ENCODE measurements around the gene TMEM234.

Gene TMEM234

DNA sequence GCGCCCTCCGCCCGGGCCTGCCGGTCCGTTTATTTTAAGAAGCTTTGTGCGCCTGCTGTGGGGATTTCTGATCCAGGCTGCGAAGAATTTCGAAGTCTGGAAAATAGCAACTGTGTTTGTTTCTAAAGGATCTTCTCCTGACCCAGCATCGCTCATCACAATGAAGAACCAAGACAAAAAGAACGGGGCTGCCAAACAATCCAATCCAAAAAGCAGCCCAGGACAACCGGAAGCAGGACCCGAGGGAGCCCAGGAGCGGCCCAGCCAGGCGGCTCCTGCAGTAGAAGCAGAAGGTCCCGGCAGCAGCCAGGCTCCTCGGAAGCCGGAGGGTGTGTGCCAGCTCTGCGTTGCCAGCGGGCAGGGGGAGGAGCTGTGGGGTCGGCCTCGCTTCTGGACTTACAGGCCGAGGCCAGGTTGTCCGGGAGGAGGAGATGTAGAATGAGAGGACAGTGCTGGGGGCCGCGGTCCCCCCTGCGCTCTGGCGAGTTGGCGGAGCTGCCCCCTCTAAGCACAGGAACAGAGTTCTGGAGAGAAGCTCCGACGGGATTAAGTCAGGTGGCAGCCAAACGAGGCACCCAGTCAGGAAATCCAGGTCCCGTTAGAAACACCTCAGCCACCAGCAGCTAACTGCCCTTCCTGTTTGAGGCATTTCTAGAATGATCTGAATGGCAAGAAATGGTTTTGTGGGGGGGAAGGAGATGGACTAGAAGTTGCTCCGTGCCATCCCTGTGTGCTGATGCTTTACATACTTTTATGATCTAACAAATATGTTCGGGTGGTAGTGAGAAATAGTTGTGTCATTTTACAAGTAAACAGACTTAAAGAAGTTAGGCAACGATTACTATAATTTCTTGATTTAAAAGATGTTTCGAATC is 41.7 kb downstream of the TMEM234 start:
- FAIRE-seq (peak; percentile 21), DNase-seq (ENCODE audit: insufficient read length, low spot score) (peak; percentile 37)

DNA sequence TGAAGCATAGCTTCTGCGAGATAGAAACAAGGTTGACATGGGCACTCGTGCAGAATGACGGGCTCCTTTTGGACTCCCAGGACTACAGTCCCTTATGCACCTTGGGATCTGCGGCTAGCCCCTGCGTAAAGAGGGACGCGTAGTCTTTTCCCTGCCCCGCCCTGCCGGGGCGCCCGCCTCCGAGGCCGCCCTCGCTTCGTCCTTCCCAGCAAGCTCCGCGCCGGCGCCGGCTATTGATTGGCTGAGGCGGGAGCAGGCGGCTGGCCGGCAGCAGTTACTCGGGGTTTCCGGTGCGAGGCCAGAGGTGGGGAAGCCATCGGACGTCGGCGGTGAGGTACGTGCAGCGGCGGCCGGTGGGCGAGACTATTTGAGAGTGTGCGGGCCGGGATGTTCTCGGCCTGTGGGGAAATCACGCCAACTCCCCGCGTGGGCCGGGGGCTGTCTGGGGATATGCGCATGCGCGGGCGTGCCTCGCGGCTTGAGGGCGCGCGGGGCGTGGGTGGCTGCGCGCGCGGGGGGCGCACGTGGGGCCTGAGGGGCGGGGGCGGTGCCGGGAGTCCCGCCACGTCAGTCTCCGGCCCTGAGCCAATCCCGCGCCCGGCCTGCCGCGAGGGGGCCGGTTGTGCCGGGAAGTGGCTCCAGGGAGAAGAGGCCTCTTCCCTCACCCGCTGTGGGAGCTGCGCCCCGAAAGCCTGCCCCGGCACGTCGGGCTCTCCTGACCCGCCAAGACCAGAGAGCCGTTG is 42.5 kb downstream of the TMEM234 start, which contains the start of gene TXLNA:
Gene TXLNA (plus strand): TSS at position 233 of the 743 bp plus-strand sequence. CDS start 671 bp downstream, outside the sequence.
- FAIRE-seq (peak; percentile 79), DNase-seq (ENCODE audit: insufficient read length, low spot score) (peak; percentile 96)

GRCh38 chr1:32179193-32179442 is 43.0 kb downstream of the TMEM234 start:
- FAIRE-seq (no peak), DNase-seq (ENCODE audit: insufficient read length, low spot score) (no peak)

DNA sequence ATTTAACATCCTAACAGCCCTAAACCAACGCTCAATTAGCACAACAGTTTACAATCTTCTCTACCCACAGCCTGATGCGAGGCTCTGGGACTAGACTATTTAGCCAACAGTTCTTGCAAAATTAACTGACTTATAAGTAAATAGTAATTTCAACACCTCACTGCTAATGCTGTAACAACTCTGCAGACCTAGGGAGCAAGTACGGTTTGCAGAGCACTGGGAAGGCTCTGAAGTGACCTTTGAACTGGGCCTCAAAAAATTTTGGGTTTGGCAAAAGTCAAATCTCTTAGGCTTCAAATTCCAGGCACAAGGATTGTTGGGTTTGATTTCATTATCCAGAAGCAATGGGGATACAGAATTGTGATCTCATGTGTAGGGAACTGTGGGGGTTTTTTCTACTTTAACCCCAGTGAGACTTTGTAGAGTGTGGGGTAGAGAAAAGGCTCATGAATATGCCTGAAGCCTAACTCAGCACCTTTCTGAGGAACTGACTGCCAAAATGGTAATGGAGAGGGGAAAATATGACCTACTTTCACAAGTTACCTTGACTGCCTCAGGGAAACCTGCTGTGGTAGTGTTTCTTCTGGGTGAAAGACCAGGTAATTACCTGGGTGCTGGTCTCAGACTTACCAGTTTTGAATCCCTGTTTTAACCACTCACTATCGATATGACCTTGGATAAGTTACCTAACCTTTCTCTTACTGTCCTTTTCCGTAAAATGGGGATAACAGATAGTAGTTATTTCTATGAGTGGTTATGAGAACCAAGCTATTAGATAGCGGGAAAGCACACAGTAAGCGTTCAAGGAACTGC is 43.6 kb downstream of the TMEM234 start:
- FAIRE-seq (no peak), DNase-seq (ENCODE audit: insufficient read length, low spot score) (no peak)

DNA sequence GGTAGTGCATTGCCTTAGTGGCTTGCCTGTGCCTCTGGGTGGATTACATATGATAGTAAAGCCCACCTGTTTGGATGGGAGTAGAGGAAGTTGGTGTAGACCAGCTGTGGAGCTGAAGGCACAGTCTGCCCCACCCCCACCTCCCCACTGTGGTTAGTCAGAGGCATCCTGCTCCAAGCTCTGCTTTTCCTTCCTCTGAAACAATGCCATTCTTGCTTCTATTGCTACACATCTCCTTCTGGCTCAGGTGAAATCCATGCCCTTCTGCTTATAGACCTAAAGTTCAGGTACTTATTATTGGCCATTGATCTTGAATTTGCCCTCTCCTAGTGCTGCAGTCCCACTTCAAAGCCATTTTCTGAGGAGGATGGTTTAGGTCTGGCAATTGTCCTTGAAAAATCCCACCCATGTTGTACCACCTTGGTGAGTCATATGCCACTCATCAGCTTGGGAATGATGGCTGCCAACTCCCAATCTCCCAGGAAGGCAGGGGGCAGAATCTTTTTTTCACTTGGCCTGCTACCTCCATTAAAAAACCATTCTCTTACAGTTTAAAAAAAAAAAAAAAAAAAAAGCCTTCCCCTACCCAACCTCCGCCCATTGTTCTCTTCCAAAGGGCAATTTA is 49.4 kb downstream of the TMEM234 start:
- no peak for FAIRE-seq
- DNase-seq (ENCODE audit: insufficient read length, low spot score), result no peak

DNA sequence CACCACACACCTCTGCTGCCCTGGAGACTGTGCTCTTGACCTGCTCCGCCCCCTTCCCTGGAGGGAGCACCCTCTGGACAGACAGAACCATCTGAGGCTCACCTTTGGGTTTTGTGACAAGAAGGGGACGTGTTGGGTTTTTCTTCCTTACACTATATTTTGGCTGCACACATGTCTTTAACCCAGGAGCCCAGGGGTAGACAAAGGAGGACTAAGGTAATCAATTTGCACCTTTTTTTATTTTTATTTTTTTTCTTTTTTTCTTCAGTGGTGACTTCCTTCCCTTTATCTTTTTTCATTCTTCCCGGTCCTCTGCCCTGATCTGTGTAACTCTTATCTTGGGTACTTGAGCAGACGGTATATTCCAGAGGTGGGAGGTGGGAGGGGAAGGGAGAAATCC is 51.2 kb downstream of the TMEM234 start:
- FAIRE-seq, result no peak

More for the DNA sequence above, 51.2 kb downstream of the TMEM234 start:
- no peak for DNase-seq (ENCODE audit: insufficient read length, low spot score)
